HepG2 (cell line): Measurements from ENCODE around the gene FAM20A. TPM values are rescaled to one million over a fixed set of nuclear protein-coding genes. Genes with fewer than 3 reads are reported as not detected.

Experiments
- AHR ChIP-seq: IDR thresholded peaks from 2 replicates; pipeline ENCODE4 v1.6.1; 2018; ENCODE audit warnings: missing genetic modification reagents, missing compliant biosample characterization
- ARNT2 ChIP-seq: sonication (generic); formaldehyde crosslinking; IDR thresholded peaks from 2 replicates; pipeline ENCODE4 v1.8.0; 2022; ENCODE audit warnings: mild to moderate bottlenecking, low read depth, missing genetic modification reagents, moderate library complexity
- ATF1 ChIP-seq: IDR thresholded peaks from 2 replicates; pipeline ENCODE4 v1.6.1; 2016; ENCODE audit warnings: mild to moderate bottlenecking, control low read depth
- CBX5 ChIP-seq: sonication (generic); formaldehyde crosslinking; IDR thresholded peaks from 2 replicates; pipeline ENCODE4 v1.4.0; 2020; ENCODE audit warnings: missing genetic modification reagents, borderline replicate concordance
- EP300 ChIP-seq, 3 experiments: sonication (generic) in 1 of 3; formaldehyde crosslinking in 1 of 3; IDR thresholded peaks; 2 replicates each; pipeline versions ENCODE4 v1.5.1 to v1.6.1; 2011 to 2020; ENCODE audit warnings: low read depth in 2 of 3, low read length in 2 of 3, borderline replicate concordance in 1 of 3, improper control_type of control experiment in 1 of 3, mild to moderate bottlenecking in 1 of 3, missing genetic modification reagents in 1 of 3, moderate library complexity in 1 of 3
- GLI4 ChIP-seq: sonication (generic); formaldehyde crosslinking; IDR thresholded peaks from 2 replicates; pipeline ENCODE4 v1.5.1; 2020; ENCODE audit warnings: missing genetic modification reagents, mild to moderate bottlenecking, moderate library complexity, borderline replicate concordance
- GTF2F1 ChIP-seq: fragments of 150-350 bp; IDR thresholded peaks from 2 replicates; pipeline ENCODE4 v1.6.1; 2014; ENCODE audit warnings: low read length
- HCFC1 ChIP-seq: fragments of 150-350 bp; IDR thresholded peaks from 2 replicates; pipeline ENCODE4 v1.6.1; 2014; ENCODE audit warnings: low read depth, low read length
- HNF4A ChIP-seq: sonication (generic); formaldehyde crosslinking; IDR thresholded peaks from 2 replicates; pipeline ENCODE4 v1.4.0; 2020; ENCODE audit warnings: missing genetic modification reagents
- IKZF1 ChIP-seq: fragments of 450-650 bp; IDR thresholded peaks from 2 replicates; pipeline ENCODE4 v1.7.1; 2016
- KAT7 ChIP-seq: IDR thresholded peaks from 2 replicates; pipeline ENCODE4 v1.6.1; 2018; ENCODE audit warnings: borderline replicate concordance, missing compliant biosample characterization
- KLF16 ChIP-seq, 2 experiments: sonication (generic) in 1 of 2; formaldehyde crosslinking in 1 of 2; IDR thresholded peaks; 2 replicates each; pipeline versions ENCODE4 v1.6.1 to v1.8.0; 2016 to 2023; ENCODE audit warnings: missing genetic modification reagents in 2 of 2, missing compliant biosample characterization in 1 of 2
- KMT2A ChIP-seq: sonication (generic); formaldehyde crosslinking; IDR thresholded peaks from 2 replicates; pipeline ENCODE4 v1.4.0; 2020; ENCODE audit warnings: missing genetic modification reagents
- NFATC3 ChIP-seq: sonication (generic); formaldehyde crosslinking; IDR thresholded peaks from 2 replicates; pipeline ENCODE4 v1.5.1; 2020; ENCODE audit warnings: mild to moderate bottlenecking, missing genetic modification reagents
- PATZ1 ChIP-seq: sonication (generic); formaldehyde crosslinking; IDR thresholded peaks from 2 replicates; pipeline ENCODE4 v1.4.0; 2020; ENCODE audit warnings: missing genetic modification reagents
- SP5 ChIP-seq: IDR thresholded peaks from 2 replicates; pipeline ENCODE4 v1.6.1; 2016; ENCODE audit warnings: low read depth, borderline replicate concordance
- YY1 ChIP-seq: IDR thresholded peaks from 2 replicates; pipeline ENCODE4 v1.6.1; 2011; ENCODE audit warnings: low read length, low read depth, moderate library complexity, mild to moderate bottlenecking; ENCODE audit not compliant: insufficient read depth, insufficient replicate concordance
- ZFP37 ChIP-seq: sonication (generic); formaldehyde crosslinking; IDR thresholded peaks from 2 replicates; pipeline ENCODE4 v1.4.0; 2020; ENCODE audit warnings: missing genetic modification reagents, borderline replicate concordance
- ZNF224 ChIP-seq: sonication (generic); formaldehyde crosslinking; IDR thresholded peaks from 2 replicates; pipeline ENCODE4 v1.5.0; 2020; ENCODE audit warnings: mild to moderate bottlenecking, missing genetic modification reagents
- ZNF30 ChIP-seq: sonication (generic); formaldehyde crosslinking; IDR thresholded peaks from 2 replicates; pipeline ENCODE4 v1.5.0; 2020; ENCODE audit warnings: mild to moderate bottlenecking, missing genetic modification reagents
- ZNF335 ChIP-seq: sonication (generic); formaldehyde crosslinking; IDR thresholded peaks from 2 replicates; pipeline ENCODE4 v1.4.0; 2020; ENCODE audit warnings: missing genetic modification reagents
- ZNF562 ChIP-seq: sonication (generic); formaldehyde crosslinking; IDR thresholded peaks from 2 replicates; pipeline ENCODE4 v1.8.0; 2022; ENCODE audit warnings: missing genetic modification reagents, borderline replicate concordance
- ZNF672 ChIP-seq: sonication (generic); formaldehyde crosslinking; IDR thresholded peaks from 2 replicates; pipeline ENCODE4 v1.8.1; 2022; ENCODE audit warnings: missing genetic modification reagents
- ZNF777 ChIP-seq: sonication (generic); formaldehyde crosslinking; IDR thresholded peaks from 2 replicates; pipeline ENCODE4 v1.4.0; 2020; ENCODE audit warnings: missing genetic modification reagents
- ZXDC ChIP-seq: sonication (generic); formaldehyde crosslinking; IDR thresholded peaks from 2 replicates; pipeline ENCODE4 v1.5.0; 2020; ENCODE audit warnings: mild to moderate bottlenecking, missing genetic modification reagents
- polyA plus RNA-seq, 8 experiments: library from polyadenylated mRNA; depleted of rRNA in 3 of 8; stranded (reverse) in 7 of 8; unstranded in 1 of 8; fragments of >200 nt; fragmentation: Illumina TruSeq in 4 of 8; extraction: Trizol in 4 of 8; gene quantifications; 2 replicates each; pipeline versions ENCODE4 v1.2.1 to v1.2.3, GENCODE V29; 2011 to 2016; ENCODE audit warnings: low read depth in 4 of 8, missing spikeins in 1 of 8, mixed read lengths in 1 of 8; ENCODE audit not compliant: insufficient read depth in 1 of 8
- total RNA-seq, 5 experiments: library from RNA; depleted of rRNA; stranded (reverse); fragments of >200 nt; fragmentation: Illumina TruSeq; extraction: Trizol; gene quantifications; 2 replicates each; pipeline ENCODE4 v1.2.3, GENCODE V29; 2016; ENCODE audit warnings: low read depth in 1 of 5
- TF ChIP-seq, protein P1 (sequence below): sonication (generic); formaldehyde crosslinking; IDR thresholded peaks from 2 replicates; pipeline ENCODE4 v1.4.0; 2020; ENCODE audit warnings: mild to moderate bottlenecking, low read depth, missing genetic modification reagents

FAM20A gene
- total and polyA plus RNA-seq, 2 of the 13 experiments (the other 11 are each of a cell fraction or from before 2014, with no cell fraction given), result 9.3 to 20.7 TPM

DNA sequence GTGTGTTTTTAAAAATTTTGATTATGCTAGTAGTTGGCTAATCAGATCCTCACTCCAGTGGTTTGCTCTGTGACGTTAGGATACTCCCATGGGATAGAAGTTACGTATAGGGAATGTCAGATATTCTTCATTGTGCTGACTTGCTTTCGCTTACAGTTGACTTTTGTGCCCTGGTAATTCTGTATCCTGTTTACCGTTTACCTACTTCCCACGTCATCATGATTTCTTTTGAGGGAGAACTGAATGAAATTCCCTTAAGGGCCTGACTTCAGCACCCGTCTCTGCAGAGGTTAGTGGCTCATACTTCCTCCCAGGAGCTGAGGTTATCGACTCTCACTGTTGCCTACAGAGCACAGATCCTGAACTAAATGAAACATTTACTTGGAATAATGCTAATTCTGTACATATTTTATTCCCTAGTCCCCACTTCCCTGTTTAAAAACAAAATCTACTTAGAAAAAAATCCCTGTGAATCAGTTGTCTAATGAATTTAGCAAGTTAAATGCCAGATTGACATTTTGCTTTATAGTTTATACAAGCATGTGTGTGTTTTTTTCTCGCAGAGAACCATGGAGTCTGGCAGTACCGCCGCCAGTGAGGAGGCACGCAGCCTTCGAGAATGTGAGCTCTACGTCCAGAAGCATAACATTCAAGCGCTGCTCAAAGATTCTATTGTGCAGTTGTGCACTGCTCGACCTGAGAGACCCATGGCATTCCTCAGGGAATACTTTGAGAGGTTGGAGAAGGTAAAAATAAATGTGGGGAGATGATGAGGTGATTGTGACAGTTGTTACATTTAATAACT lies 86.1 kb downstream of the FAM20A start (continued):
- TF ChIP-seq SP5, result no peak
- no peak for TF ChIP-seq ZNF672 (CRISPR knock-in tag)
- no peak for TF ChIP-seq KLF16 (CRISPR knock-in tag; IDR thresholded peaks at IDR 0.05)
- TF ChIP-seq ZFP37, result no peak
- TF ChIP-seq ARNT2 (CRISPR knock-in tag), result no peak
- 0 out of 2 replicates have a peak, but pooled peaks have one; percentile 35 for TF ChIP-seq KAT7 (CRISPR knock-in tag)
- TF ChIP-seq GLI4 (CRISPR knock-in tag), result no peak
- 0 out of 2 replicates have a peak, but pooled peaks have one; percentile 3 for TF ChIP-seq PATZ1
- TF ChIP-seq IKZF1, result no peak
- TF ChIP-seq AHR (CRISPR knock-in tag), result 0 out of 2 replicates have a peak, but pooled peaks have one; percentile 41
- no peak for TF ChIP-seq ZNF777 (CRISPR knock-in tag)
- TF ChIP-seq HCFC1, result no peak
- no peak for TF ChIP-seq ZNF335
- no peak for TF ChIP-seq EP300 (IDR thresholded peaks at IDR 0.05; ENCODE audit: low read depth in 2 of 2, low read length in 2 of 2)
- TF ChIP-seq EP300 (CRISPR knock-in tag; IDR thresholded peaks at IDR 0.05; ENCODE audit: borderline replicate concordance), result no peak
- TF ChIP-seq CBX5 (CRISPR knock-in tag), result no peak
- no peak for TF ChIP-seq ZXDC (CRISPR knock-in tag)
- TF ChIP-seq, protein P1, sequence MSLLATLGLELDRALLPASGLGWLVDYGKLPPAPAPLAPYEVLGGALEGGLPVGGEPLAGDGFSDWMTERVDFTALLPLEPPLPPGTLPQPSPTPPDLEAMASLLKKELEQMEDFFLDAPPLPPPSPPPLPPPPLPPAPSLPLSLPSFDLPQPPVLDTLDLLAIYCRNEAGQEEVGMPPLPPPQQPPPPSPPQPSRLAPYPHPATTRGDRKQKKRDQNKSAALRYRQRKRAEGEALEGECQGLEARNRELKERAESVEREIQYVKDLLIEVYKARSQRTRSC (CRISPR knock-in tag), result no peak
- no peak for TF ChIP-seq ZNF562
- no peak for TF ChIP-seq ZNF30
- TF ChIP-seq ZNF224 (CRISPR knock-in tag), result no peak
- no peak for TF ChIP-seq GTF2F1
- TF ChIP-seq NFATC3 (CRISPR knock-in tag), result no peak
- peak; percentile 47; the same call in 1 of the 2 replicates for TF ChIP-seq ATF1 (CRISPR knock-in tag)
- peak; percentile 44 for TF ChIP-seq KMT2A (CRISPR knock-in tag)
- no peak for TF ChIP-seq YY1
- 0 out of 2 replicates have a peak, but pooled peaks have one; percentile 5 for TF ChIP-seq HNF4A (CRISPR knock-in tag)
